GM23338 (cell line): ENCODE results near the gene DCAF17. TPM values are rescaled to one million over a fixed set of nuclear protein-coding genes. Genes with fewer than 3 reads are reported as not detected.

Experiments used
- ATAC-seq: fragments of 200-7000 bp; cut with Tn5 transposase; 3 replicates; pipeline ENCODE4 v1.9.1; 2020
- DNase-seq: peaks from one replicate; pipeline ENCODE4 v3.0.0-alpha.2; 2015; ENCODE audit warnings: low spot score
- H2AFZ ChIP-seq: fragments of 200-600 bp; sonication (generic); 2 replicates; pipeline ENCODE4 v1.8.0; 2016; ENCODE audit warnings: antibody characterized with exemption, mild to moderate bottlenecking, moderate library complexity
- H3F3A ChIP-seq: fragments of 200-600 bp; sonication (generic); replicated peaks from 2 replicates; pipeline ENCODE4 v1.8.0; 2017; ENCODE audit warnings: antibody characterized with exemption, mixed run types, low read depth
- H3K27ac ChIP-seq: fragments of 200-600 bp; sonication (generic); 2 replicates; pipeline ENCODE4 v1.6.1; 2016; ENCODE audit warnings: low read depth
- H3K27me3 ChIP-seq: fragments of 200-600 bp; sonication (generic); 2 replicates; pipeline ENCODE4 v1.8.0; 2016; ENCODE audit warnings: mild to moderate bottlenecking, mixed run types, moderate library complexity; ENCODE audit not compliant: insufficient read depth
- H3K36me3 ChIP-seq: fragments of 200-600 bp; sonication (generic); 2 replicates; pipeline ENCODE4 v1.8.0; 2016; ENCODE audit warnings: mild to moderate bottlenecking; ENCODE audit not compliant: insufficient read depth
- H3K4me1 ChIP-seq: fragments of 200-600 bp; sonication (generic); 2 replicates; pipeline ENCODE4 v1.8.0; 2016; ENCODE audit warnings: mild to moderate bottlenecking, moderate library complexity; ENCODE audit not compliant: insufficient read depth
- H3K4me2 ChIP-seq: fragments of 200-600 bp; sonication (generic); 2 replicates; pipeline ENCODE4 v1.7.1; 2017; ENCODE audit warnings: mixed run types
- H3K4me3 ChIP-seq: fragments of 200-600 bp; sonication (generic); 2 replicates; pipeline ENCODE4 v1.6.1; 2016; ENCODE audit warnings: mixed run types
- H3K79me2 ChIP-seq: fragments of 200-600 bp; sonication (generic); replicated peaks from 2 replicates; pipeline ENCODE4 v1.8.0; 2017; ENCODE audit warnings: mild to moderate bottlenecking; ENCODE audit not compliant: insufficient read depth
- H3K9me2 ChIP-seq: fragments of 200-600 bp; sonication (generic); 2 replicates; pipeline ENCODE4 v1.8.0; 2017; ENCODE audit not compliant: insufficient read depth
- H4K20me1 ChIP-seq: fragments of 200-600 bp; sonication (generic); replicated peaks from 2 replicates; pipeline ENCODE4 v1.8.0; 2017; ENCODE audit warnings: mild to moderate bottlenecking; ENCODE audit not compliant: insufficient read depth
- H3K27ac Mint-ChIP-seq: 2 replicates; pipeline ENCODE4 v1.8.0; 2020; ENCODE audit warnings: inconsistent platforms, mild to moderate bottlenecking, moderate library complexity, mixed read lengths
- H3K27me3 Mint-ChIP-seq: 3 replicates; pipeline ENCODE4 v1.8.0; 2022; ENCODE audit warnings: low read depth, mild to moderate bottlenecking, moderate library complexity, mixed read lengths, inconsistent platforms; ENCODE audit not compliant: insufficient read depth, poor library complexity
- H3K36me3 Mint-ChIP-seq: 3 replicates; pipeline ENCODE4 v1.8.0; 2021; ENCODE audit warnings: low read depth, mild to moderate bottlenecking, inconsistent platforms, moderate library complexity, mixed read lengths
- H3K4me1 Mint-ChIP-seq: 3 replicates; pipeline ENCODE4 v1.8.0; 2020; ENCODE audit warnings: mild to moderate bottlenecking, inconsistent platforms, mixed read lengths
- H3K4me3 Mint-ChIP-seq: 3 replicates; pipeline ENCODE4 v1.8.0; 2021; ENCODE audit warnings: moderate library complexity, mild to moderate bottlenecking, inconsistent platforms, mixed read lengths
- H3K9me3 Mint-ChIP-seq: 3 replicates; pipeline ENCODE4 v1.8.0; 2020; ENCODE audit warnings: moderate library complexity, mild to moderate bottlenecking, inconsistent platforms, mixed read lengths
- CREB1 ChIP-seq: fragments of 250-450 bp; sonication (Bioruptor Pico); IDR thresholded peaks from 2 replicates; pipeline ENCODE4 v1.5.0; 2020; ENCODE audit warnings: low read depth, mild to moderate bottlenecking, moderate library complexity
- ETS1 ChIP-seq: IDR thresholded peaks from 2 replicates; pipeline ENCODE4 v1.6.1; 2016; ENCODE audit warnings: antibody characterized with exemption
- EZH2 ChIP-seq: fragments of 200-600 bp; sonication (generic); IDR thresholded peaks from one replicate; pipeline ENCODE4 v1.8.0; 2017; ENCODE audit warnings: antibody characterized with exemption, mild to moderate bottlenecking, low read depth; ENCODE audit not compliant: unreplicated experiment
- JUNB ChIP-seq: IDR thresholded peaks from one replicate; pipeline ENCODE4 v1.6.1; 2016; ENCODE audit warnings: antibody characterized with exemption; ENCODE audit not compliant: unreplicated experiment
- NANOG ChIP-seq: IDR thresholded peaks from 2 replicates; pipeline ENCODE4 v1.6.1; 2016; ENCODE audit warnings: antibody characterized with exemption, borderline replicate concordance
- POLR2AphosphoS5 ChIP-seq: IDR thresholded peaks from 2 replicates; pipeline ENCODE4 v1.6.1; 2016; ENCODE audit warnings: antibody characterized with exemption, low read depth
- STAT1 ChIP-seq: IDR thresholded peaks from one replicate; pipeline ENCODE4 v1.6.1; 2016; ENCODE audit warnings: antibody characterized with exemption; ENCODE audit not compliant: unreplicated experiment
- ZNF114 ChIP-seq: fragments of 250-450 bp; sonication (Bioruptor Pico); IDR thresholded peaks from 2 replicates; pipeline ENCODE4 v1.5.0; 2020; ENCODE audit warnings: mild to moderate bottlenecking, moderate library complexity
- ZNF331 ChIP-seq: fragments of 250-450 bp; sonication (Bioruptor Pico); IDR thresholded peaks from 2 replicates; pipeline ENCODE4 v1.5.0; 2020; ENCODE audit warnings: low read depth, mild to moderate bottlenecking, moderate library complexity
- ZNF462 ChIP-seq: fragments of 250-450 bp; sonication (Bioruptor Pico); IDR thresholded peaks from 2 replicates; pipeline ENCODE4 v1.5.0; 2020; ENCODE audit warnings: mild to moderate bottlenecking, moderate library complexity
- polyA plus RNA-seq: library from polyadenylated mRNA; unstranded; fragments of >200 nt; fragmentation: Nextera tagmentation; extraction: Ambion mirVana; gene quantifications from 2 replicates; pipeline ENCODE4 v1.2.1, GENCODE V29; 2016
- total RNA-seq: library from RNA; depleted of rRNA; stranded (reverse); fragments of >200 nt; shearing (Covaris generic); gene quantifications from 2 replicates; pipeline ENCODE4 v1.2.3, GENCODE V29; 2014

DCAF17 gene
- total and polyA plus RNA-seq, 2 experiments from 2014 or later = 11.0 to 37.3 TPM

- Histone ChIP-seq H3K4me2 (peak overlapping the region; percentile 28; the same call in 1 of the 2 replicates), H3F3A (no peaks in the 10 kb centered on the region), H3K9me2 (no peaks in the 10 kb centered on the region), H2AFZ (no peak overlapping the region), H3K4me1 (peaks cover 7% of the 10 kb centered on the region; the same call in 1 of the 2 replicates), H3K79me2 (no peaks in the 10 kb centered on the region), H3K27me3 (no peaks in the 10 kb centered on the region), H3K27ac (peak overlapping the region; percentile 79), H3K4me3 (no peak overlapping the region), H4K20me1 (no peaks in the 10 kb centered on the region), H3K36me3 (no peaks in the 10 kb centered on the region)
- no peak for TF ChIP-seq EZH2
- TF ChIP-seq ETS1 = no peak
- TF ChIP-seq ZNF114 = no peak
- TF ChIP-seq CREB1 (CRISPR knock-in tag) = no peak
- TF ChIP-seq JUNB = no peak
- TF ChIP-seq POLR2AphosphoS5 = no peak
- no peak for TF ChIP-seq STAT1
- TF ChIP-seq ZNF462 (CRISPR knock-in tag) = no peak
- no peak for TF ChIP-seq ZNF331 (CRISPR knock-in tag)
- no peak for TF ChIP-seq NANOG
- no peaks in the 10 kb centered on the region for H3K27me3 Mint-ChIP-seq
- peaks cover 22% of the 10 kb centered on the region; the same call in 2 of the 3 replicates for H3K4me1 Mint-ChIP-seq
- H3K27ac Mint-ChIP-seq = no peak overlapping the region
- peaks cover 15% of the 10 kb centered on the region; the same call in 2 of the 3 replicates for H3K36me3 Mint-ChIP-seq
- no peaks in the 10 kb centered on the region for H3K9me3 Mint-ChIP-seq
- ATAC-seq (no peak), DNase-seq (no peak)
- H3K4me3 Mint-ChIP-seq = no peak overlapping the region
Measured at GRCh38 chr2:171482308-171482707, 48.3 kb downstream of the DCAF17 start.
